ENCODE data around the gene OPTN.

DNA sequence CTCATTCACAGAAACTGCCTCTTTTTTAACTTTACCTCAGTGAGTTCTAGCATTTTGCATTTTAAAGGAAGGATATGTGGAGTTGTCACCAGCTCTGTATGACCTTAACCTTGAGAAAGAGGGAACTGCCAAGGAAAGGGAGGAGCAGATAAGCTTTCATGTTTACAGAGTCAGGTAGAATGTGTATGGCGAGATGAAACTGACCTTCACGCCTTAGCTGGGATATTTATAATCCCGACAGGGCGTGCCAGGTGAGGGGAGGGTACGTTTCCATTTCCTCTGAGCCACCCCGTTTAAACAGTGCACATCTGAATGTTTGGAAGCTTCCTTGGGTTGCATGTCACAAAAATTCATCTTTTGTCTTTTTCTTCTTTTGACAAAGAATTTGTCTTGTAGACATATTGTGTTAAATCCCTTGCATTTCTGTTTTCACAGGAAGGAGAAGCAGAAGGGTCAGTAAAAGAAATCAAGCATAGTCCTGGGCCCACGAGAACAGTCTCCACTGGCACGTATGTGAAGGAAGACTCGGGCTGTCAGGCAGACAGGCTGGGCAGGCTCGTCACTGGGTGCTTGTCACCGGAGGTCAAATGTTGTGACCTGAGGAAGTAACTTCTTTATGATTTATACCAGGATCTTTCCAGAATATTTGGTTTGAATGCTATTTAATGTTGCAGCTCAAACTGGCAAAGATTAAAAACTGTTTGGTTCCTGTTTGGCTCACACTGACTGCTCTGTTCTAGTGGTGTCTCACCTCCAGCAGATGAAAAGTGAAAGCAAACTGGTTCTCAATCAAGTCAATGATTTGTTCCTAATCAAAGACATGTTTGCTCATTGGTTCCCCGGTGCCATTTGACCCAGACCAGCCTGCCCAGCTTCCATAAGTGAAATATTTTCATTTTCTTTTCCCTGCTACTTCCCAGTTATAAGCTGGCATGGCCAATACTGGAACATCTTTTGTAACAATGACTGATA lies 16.2 kb downstream of the OPTN start:
- TF ChIP-seq GATA2 (IDR thresholded peaks at IDR 0.05; ENCODE audit: low read depth, low read length): no peak
- TF ChIP-seq GATA3 (IDR thresholded peaks at IDR 0.05; ENCODE audit: low read depth, low read length): no peak

Data from SH-SY5Y (cell line).